ENCODE data around the gene RAPSN.

The RAPSN gene

DNA sequence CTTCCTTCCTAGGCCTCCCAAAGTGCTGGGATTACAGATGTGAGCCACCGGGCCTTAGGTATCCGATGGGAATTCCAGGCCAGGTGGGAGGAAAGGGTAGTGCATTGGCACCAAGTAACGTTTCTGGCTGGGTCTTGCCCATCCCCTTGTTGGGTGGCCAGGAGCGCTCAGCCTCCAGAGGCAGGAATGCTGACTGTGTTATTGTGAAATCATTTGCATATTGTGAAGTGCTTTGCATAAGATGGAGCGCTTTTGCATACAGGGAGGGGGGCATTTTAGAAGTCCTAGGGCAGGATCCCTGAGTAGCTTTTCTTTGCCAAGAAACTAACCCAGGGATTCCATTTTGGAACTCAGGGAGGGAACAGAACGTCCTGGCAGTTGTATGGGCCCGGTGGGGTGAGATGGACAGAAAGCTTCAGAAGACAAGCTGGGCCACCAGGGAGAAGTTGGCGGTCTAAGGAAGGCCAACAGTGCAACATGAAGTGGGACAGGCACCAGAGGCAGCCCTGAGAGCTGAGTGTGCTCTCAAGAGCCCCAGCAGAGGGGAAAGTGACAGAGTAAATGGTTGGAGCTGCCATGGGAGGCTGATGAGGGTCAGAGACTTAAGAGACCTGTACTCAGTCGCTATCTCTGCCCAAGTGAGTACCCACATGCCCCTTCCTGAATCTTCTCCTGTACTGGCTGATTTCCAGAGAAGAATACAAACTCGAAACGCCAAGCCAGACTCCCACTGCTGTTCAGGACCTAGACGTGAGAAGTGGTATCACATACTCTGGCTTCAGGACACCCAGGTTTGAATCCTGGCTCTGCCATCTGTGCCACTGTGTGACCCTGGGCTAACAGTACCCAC is 41.8 kb downstream of the RAPSN start:
- DNase-seq, result no peak

GRCh38 chr11:47403571-47403970 is 45.4 kb downstream of the RAPSN start:
- DNase-seq, result no peak

DNA sequence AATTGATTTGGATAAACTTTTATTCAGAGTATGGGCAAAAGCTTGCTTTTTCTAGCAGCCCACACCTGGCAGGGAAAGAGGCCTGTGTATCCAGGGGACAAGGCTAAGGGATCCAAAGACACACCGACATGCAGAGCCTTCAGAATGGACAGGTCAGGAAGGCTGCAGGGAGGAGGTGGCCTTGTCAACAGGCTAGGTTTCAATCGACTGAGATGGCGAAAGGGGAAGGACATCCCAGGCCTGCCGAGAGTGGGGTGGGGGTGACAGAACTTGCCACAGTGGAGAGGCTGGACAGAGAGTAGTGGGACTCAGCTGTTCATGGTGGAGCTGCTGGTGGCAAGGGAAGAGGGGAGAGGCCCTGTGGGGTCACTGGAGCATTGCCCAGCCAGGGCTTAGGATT is 45.8 kb downstream of the RAPSN start:
- DNase-seq, result no peak

GRCh38 chr11:47400768-47401279 is 48.1 kb downstream of the RAPSN start:
- DNase-seq, result no peak

DNA sequence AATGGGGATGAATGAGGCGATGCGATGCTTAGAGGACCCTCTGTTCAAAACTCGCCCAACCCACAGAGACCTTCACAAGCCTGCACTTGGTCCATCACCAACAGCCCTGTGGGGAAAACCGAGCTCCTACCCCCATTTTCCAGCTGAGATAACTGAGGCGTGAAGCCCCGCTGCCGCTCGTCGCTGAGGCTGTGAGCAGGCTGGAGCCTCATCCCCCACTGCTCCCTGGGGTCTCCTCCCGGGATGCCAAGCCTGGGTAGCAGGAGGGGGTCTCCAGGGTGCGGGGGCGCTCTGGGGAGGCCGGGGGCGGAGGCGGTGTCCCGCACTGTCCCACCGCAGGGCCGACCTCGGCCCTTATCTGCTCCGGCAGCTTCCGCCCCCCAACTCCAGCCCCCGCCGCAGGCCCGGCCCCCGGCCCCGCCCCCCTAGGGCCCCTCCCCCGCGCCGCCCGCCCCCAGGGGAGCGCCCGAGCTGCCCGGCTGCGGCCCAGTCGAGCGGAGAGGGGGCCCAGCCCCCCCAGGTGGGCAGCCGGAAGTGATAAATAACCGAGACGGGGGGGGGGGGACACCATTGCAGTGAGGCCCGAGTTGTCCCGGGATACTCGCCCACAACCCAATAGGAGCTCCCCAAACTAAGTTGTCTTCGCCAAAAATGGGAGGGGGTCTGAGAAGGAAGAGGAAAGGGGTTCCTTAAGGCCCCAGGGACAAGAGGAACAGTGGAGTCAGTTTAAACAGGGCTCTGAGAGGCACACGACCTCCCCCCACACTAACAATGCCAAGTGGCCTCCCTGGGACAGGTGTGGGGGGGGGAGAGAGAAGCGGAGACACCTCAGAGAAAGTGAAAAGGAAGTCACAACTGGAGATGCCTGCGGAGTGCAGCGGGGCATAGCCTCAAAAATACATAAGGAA is 48.8 kb downstream of the RAPSN start:
- no peak for DNase-seq

DNA sequence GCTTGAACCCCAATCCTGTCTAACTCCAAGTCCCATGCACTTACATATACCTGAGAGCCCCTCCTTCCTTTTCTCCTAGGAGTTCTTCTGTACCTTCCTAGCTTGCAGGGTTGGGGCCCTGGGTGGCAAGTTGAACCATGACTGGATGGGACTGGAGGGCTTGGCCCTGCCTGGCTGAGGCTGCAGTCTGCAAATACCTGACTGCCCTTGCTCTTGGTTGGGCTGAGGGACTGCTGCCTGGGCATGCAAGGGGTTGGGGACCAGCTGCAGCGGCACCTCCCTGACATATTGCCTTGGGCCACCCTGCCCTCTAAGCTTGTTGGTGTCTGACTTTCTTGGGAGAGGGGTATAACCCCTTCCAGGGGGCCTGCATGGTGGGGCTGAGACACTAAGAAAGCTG is 50.4 kb downstream of the RAPSN start:
- no peak for DNase-seq

DNA sequence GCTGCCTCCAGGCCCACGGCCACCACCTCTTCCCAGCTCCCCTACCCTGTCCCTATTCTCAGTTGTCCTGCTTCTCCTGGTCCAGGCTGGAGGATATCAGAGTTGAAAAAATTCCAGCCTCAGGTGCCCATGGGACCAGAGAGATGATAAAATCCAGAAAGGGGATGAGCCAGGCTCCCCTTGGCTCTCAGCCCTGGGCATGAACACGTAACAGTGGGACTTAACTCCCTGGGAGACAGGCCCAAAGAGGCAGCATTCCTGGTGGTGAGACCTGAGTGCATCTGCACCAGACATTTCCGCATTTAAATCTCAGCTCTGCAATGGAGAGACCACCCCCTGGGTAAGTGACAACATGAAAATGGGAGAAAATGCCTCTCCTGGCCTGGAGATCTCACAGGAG is 50.9 kb downstream of the RAPSN start:
- no peak for DNase-seq

DNA sequence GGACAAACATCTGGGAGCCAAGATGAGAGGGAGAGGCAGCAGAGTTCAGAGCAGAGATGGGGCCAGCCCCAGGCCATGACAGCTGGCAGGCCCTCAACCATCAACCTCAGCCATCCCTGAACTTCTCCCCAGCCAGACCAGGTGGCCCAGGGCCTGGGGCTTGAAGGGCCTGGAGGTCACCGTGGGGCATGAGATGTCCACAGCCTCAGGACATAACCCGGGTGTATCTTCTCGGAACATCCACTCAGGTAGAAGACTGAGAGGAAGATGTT is 53.0 kb downstream of the RAPSN start:
- no peak for DNase-seq

GRCh38 chr11:47395223-47396048 is 53.5 kb downstream of the RAPSN start:
- no peak for DNase-seq

DNA sequence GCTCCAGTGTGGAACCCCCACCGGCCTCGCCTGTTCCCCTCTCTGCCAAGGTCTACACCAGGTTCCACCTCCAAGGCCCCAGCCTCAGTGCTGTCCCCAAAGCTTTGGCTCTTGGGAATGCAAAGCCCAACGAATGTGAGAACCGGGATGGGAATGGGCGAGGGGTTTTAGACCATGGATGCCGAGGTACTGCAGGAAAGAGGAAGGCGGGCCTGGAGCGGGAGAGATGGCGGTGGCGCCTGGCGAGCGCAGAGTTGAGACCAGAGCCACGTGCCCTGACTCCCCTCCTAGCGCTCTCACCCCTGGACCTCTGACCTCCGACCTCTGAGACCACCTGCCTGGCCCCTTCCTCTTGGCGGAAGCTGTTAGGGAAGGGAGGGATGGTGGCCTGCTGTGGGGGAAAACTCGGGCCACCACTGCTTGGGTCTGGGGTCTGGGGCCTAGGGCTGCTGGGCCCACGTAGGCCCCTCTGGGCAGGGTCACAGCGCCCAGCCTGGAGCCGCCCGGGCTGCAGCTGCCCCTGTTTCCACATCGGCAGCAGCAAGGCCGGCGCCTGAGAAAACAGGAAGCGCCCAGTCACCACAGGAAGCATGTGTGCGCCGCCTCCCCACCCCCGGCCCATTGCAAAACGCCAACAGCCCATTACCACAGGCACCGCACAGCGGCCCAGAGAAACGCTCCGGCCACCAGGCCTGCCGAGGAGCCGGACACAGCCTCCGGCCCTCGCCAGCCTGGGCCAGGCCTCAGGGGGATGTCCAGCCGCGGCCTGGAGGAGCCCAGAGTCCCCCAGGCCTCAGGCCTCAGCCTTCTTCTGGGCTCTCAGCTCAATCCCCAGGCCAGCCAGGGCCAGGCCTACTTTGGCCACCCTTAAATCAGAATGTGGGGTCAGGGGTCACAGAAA is 54.4 kb downstream of the RAPSN start:
- DNase-seq, result no peak

DNA sequence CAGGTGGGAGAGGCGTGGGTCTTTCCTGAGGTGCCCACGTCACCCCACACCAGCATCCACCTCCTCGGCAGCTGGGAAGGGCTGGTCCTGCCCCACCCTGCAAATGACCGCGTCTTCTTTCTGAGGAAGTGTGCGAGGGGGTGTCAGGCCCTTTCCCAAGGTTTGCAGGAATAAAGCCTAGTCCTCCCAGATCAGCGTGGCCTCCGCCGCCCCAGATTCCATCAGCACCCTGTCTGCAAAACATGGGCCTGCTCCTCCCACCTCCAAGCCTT is 55.0 kb downstream of the RAPSN start:
- no peak for DNase-seq

- DNase-seq, result no peak
Observed at GRCh38 chr11:47393163-47394049, 55.5 kb downstream of the RAPSN start.

DNA sequence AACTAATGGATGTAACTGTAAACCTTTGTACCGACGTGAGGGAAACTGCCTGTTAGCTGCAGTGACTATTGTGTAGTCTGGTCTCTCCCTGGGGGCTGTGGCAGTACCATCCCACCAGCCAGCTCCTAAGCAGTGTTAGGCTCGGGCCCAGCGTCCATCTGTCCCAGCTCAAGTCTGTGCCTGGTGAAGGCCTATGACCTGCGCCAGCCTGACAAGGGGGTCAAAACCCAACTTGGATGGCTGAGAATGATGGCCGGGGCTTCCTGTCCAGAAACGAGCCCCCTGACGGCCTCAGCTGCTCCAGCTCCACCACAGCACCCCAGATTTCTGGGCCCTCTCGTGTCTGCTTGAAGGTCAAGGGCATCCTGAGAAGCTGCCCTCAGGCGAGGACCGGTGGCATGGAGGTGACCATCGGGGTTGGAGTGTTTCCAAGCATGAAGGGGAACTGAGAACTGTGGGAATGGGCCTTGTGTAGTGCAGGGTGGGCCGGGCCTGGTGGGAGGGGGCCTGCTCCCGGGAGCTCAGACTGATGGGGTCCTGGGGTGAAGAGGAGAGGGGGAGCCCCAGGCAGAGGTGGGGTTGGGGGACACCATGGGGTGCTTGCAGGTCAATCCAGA is 56.3 kb downstream of the RAPSN start:
- no peak for DNase-seq

GRCh38 chr11:47391711-47392432 is 57.1 kb downstream of the RAPSN start:
- no peak for DNase-seq

- no peak for DNase-seq
Observed at GRCh38 chr11:47391077-47391583, 57.8 kb downstream of the RAPSN start.

GRCh38 chr11:47390422-47390760 is 58.5 kb downstream of the RAPSN start:
- DNase-seq, result no peak

DNA sequence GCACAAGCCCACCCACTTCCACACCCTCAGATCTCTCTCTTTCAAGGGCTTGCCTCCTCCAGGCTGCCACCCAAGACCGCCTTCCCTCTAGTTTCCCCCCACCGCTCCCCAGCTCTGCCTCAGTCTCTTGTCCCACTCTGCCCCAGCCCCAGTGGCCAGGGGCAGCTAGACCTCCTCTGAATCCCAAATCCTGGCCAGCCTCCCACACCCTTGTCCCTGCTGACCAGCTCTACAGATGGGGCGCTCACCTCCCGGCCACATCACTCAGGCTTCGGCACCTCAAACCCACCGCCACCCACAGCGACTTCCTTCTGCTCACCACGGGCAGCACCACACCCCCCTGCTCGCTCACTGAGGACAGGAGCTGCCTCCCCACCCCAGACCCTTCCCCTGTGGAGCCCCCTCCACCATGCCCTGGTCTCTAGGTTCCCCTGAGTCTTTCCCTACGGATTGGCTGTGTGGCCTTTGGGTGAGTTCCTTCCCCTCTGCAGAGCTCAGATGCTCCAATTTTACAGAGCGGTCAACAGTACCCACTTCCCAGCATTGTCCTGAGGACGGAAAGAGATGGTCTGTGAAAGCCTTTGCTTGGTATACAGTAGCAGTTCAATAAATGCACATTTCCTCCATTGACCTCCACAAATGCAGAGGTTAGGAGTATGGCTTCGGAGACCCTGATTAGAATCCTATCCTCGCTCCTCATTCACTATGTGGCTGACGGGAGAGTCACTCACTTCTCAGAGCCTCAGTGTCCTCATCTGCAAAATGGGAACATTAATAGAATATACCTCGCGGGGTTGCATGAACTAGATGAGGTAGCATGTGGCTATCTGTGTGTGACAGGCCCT is 59.1 kb downstream of the RAPSN start:
- no peak for DNase-seq

DNA sequence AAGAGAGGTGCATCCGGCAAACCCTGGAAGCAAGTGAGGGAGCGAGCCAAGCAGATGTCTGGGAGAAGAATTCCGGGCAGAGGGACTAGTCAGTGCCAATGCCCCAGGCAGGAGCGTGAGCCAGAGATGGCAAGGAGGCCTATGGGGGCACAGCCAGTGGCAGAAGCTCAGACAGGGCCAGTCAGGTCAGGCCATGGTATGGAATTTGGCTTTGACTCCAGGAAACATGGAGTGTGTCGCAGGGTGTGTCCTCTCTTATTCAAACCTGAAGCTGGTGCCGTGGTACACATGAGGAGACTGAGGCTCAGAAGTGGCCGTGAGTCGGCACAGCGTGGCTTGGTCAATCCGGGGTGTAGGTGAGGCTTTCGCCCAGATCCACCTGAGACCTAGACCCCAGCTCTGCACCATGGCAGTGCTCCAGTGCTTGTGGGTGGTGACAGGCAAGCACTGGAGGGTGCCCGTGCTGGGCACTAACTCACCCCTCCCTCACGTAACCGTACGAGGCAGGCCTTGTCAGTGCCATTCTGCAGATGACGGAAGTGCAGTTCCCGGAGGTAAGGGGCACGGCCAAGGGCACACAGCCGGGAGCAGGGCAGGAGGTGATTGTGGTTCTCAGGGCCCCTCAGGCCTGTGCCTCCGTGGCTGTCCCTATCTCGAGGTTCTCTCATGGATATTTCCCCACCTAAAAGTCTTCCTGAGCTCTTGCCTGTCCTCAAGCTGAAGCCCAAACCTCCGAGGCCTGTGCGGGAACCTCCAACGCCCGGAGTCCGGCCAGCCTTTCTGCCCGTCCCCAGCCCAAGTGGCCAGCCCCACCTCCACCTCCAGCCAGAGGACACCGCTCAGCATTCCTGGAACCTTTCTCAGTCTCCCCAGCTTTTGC is 60.0 kb downstream of the RAPSN start:
- no peak for DNase-seq

Measured in NCI-H1092 (cell line).